HG03378 (cell line): ENCODE measurements around the gene PARP1.

Experiments
- ATAC-seq: cut with Tn5 transposase; IDR thresholded peaks from one replicate; pipeline ENCODE4 v1.9.1; 2021; ENCODE audit warnings: mild to moderate bottlenecking, moderate library complexity; ENCODE audit not compliant: unreplicated experiment

Gene PARP1

DNA sequence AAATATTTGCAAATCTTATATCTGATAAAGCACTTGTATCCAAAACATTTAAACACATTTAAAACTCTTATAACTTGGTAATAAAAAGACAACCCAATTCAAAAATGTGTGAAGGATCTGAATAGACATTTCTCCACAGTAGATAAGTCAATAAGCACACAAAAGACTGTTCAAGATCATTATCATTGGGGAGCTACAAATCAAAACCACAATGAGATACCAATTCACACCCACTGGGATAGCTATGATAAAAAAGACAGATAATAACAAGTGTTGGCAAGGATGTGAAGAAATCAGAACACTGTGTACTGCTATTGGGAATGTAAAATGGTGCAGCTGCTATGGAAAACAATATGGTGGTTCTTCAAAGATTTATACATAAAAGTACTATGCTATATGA is 93.8 kb downstream of the PARP1 start:
- no peak for ATAC-seq

GRCh38 chr1:226312065-226312464 is 95.8 kb downstream of the PARP1 start:
- no peak for ATAC-seq

- no peak for ATAC-seq
Observed at GRCh38 chr1:226311376-226311775, 96.5 kb downstream of the PARP1 start.
